Lower lobe of right lung (tissue), 2 donors: ENCODE results near the gene FCAMR. TPM values are rescaled to one million over a fixed set of nuclear protein-coding genes. Genes with fewer than 3 reads are reported as not detected.
A peak's percentile ranks its signal among the peaks of the same experiment; 100 is the strongest.

ENCODE experiments used
- ATAC-seq, 2 donors: fragments of 200-7000 bp; cut with Tn5 transposase; one replicate each; pipeline ENCODE4 v1.9.1; 2020 to 2022; ENCODE audit warnings: mild to moderate bottlenecking in 2 of 2, moderate library complexity in 2 of 2
- DNase-seq: peaks from one replicate; pipeline ENCODE4 v3.0.0-alpha.2; 2020
- H3K27ac ChIP-seq: fragments of 200-600 bp; one replicate; pipeline ENCODE4 v1.8.0; 2022
- H3K27me3 ChIP-seq: fragments of 200-600 bp; one replicate; pipeline ENCODE4 v1.8.0; 2022; ENCODE audit warnings: low read depth
- H3K36me3 ChIP-seq: fragments of 200-600 bp; one replicate; pipeline ENCODE4 v1.8.0; 2022; ENCODE audit warnings: mild to moderate bottlenecking
- H3K4me1 ChIP-seq: fragments of 200-600 bp; one replicate; pipeline ENCODE4 v1.8.0; 2022
- H3K4me3 ChIP-seq: fragments of 200-600 bp; one replicate; pipeline ENCODE4 v1.8.0; 2022; ENCODE audit warnings: mild to moderate bottlenecking
- H3K9me3 ChIP-seq: fragments of 200-600 bp; one replicate; pipeline ENCODE4 v1.8.0; 2022
- intact Hi-C: fragments of 100-400 bp; cut with DNase I; formaldehyde crosslinking; loops from one replicate; pipeline ENCODE4 v1.11.0; 2022
- total RNA-seq: library from RNA; stranded (reverse); fragmentation: NEBNext Ultra II Directional; extraction: Animal tissue kit (Norgen Biotek cat#: 25700); gene quantifications from one replicate; pipeline ENCODE4 v1.2.1, GENCODE V29; 2021
- TF ChIP-seq, protein P1 (sequence below): fragments of 200-600 bp; IDR thresholded peaks from one replicate; pipeline ENCODE4 v1.8.0; 2022; ENCODE audit warnings: antibody characterized with exemption, mild to moderate bottlenecking
- donor health status: DM: no; HTN: yes; CAD: no; lungs with severe emphysema.

FCAMR gene
- total RNA-seq, 1 donor from 2014 or later, result not detected

- no peak overlapping the region for H3K27ac ChIP-seq
- no peak for DNase-seq
- H3K36me3 ChIP-seq, result no peaks in the 10 kb centered on the region
- no peak for ATAC-seq
- peaks cover 18% of the 10 kb centered on the region for H3K4me1 ChIP-seq
- peaks cover 12% of the 10 kb centered on the region for H3K27me3 ChIP-seq
- no peak overlapping the region for H3K4me3 ChIP-seq
- H3K9me3 ChIP-seq, result no peaks in the 10 kb centered on the region
- intact Hi-C loops, result no loop called here
- TF ChIP-seq, protein P1, sequence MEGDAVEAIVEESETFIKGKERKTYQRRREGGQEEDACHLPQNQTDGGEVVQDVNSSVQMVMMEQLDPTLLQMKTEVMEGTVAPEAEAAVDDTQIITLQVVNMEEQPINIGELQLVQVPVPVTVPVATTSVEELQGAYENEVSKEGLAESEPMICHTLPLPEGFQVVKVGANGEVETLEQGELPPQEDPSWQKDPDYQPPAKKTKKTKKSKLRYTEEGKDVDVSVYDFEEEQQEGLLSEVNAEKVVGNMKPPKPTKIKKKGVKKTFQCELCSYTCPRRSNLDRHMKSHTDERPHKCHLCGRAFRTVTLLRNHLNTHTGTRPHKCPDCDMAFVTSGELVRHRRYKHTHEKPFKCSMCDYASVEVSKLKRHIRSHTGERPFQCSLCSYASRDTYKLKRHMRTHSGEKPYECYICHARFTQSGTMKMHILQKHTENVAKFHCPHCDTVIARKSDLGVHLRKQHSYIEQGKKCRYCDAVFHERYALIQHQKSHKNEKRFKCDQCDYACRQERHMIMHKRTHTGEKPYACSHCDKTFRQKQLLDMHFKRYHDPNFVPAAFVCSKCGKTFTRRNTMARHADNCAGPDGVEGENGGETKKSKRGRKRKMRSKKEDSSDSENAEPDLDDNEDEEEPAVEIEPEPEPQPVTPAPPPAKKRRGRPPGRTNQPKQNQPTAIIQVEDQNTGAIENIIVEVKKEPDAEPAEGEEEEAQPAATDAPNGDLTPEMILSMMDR, result no peak
Measured at GRCh38 chr1:206972728-206973127, 2.5 kb upstream of the FCAMR start.

DNA sequence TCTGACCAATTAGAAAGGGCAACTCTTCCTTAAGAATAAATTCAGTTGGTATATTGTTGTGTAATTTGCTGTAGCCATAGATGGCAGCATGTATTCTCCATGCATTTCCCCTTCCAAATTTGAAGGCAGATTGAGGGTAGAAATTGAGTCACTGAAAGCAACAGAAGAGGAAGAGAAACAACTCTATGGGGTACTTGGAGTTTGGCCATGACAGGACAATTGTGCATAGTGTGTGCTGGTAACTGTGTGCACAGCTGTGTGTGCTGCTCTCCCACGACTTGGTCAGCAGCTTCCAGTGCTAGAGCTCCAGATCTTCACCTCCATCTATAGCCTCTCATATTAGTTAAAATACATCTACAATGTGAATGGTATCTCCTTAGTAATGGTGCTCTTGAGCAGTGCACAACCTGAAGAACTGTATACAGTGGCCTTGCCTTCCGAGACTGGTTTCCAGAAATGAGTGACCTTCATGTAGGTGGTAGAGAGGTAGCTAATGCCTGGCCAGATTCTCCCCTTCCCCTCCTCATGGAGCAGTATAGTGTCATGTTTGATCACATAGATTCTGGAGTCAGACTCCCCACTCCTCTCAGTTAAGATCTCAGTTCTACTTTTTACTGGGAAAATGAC is 882 bp upstream of the FCAMR start:
- Histone ChIP-seq H3K9me3 (no peaks in the 10 kb centered on the region), H3K4me3 (no peak overlapping the region), H3K4me1 (peaks cover 28% of the 10 kb centered on the region), H3K36me3 (no peaks in the 10 kb centered on the region), H3K27ac (no peak overlapping the region), H3K27me3 (peaks cover 12% of the 10 kb centered on the region)
- intact Hi-C loops, result no loop called here
- DNase-seq (no peak), ATAC-seq (no peak)
- TF ChIP-seq, protein P1, result no peak

DNA sequence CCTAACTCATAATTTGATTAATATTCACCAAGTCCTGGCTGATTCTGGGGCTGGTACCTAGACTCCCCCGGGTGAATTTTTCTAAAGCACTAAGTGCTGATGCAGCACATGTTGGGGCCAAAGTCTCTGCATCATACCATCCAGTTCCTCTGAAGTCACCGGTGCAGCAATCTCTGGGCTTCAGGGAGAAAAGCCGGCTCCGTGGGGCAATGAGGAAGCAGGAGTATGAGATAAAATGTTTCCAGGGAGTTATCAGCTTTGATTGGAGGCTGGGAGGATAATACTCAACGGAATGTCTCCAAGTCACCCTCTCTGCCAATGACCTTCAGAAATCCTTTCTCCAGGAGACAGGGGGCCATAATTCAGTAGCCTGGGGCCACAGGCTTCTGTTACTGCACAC is 1.2 kb downstream of the FCAMR start:
- no peaks in the 10 kb centered on the region for H3K9me3 ChIP-seq
- no peak overlapping the region for H3K4me3 ChIP-seq
- H3K4me1 ChIP-seq, result peaks cover 28% of the 10 kb centered on the region
- peaks cover 12% of the 10 kb centered on the region for H3K27me3 ChIP-seq
- H3K36me3 ChIP-seq, result no peaks in the 10 kb centered on the region
- DNase-seq, result no peak
- H3K27ac ChIP-seq, result no peak overlapping the region
- TF ChIP-seq, protein P1, result no peak
- ATAC-seq, result no peak
- intact Hi-C loops, result no loop called here

GRCh38 chr1:206967096-206967849 is 3.0 kb downstream of the FCAMR start:
- TF ChIP-seq, protein P1, result no peak
- peak; percentile 79 to 86 for ATAC-seq
- H3K9me3 ChIP-seq, result no peaks in the 10 kb centered on the region
- no peak for DNase-seq
- H3K27me3 ChIP-seq, result peaks cover 12% of the 10 kb centered on the region
- H3K27ac ChIP-seq, result peak overlapping the region; percentile 9
- intact Hi-C loops, result no loop called here
- no peak overlapping the region for H3K4me3 ChIP-seq
- H3K4me1 ChIP-seq, result peaks cover 28% of the 10 kb centered on the region
- H3K36me3 ChIP-seq, result no peaks in the 10 kb centered on the region

GRCh38 chr1:206965781-206966180 is 4.5 kb downstream of the FCAMR start:
- Histone ChIP-seq H3K9me3 (no peaks in the 10 kb centered on the region), H3K27me3 (peaks cover 12% of the 10 kb centered on the region), H3K4me1 (peaks cover 28% of the 10 kb centered on the region), H3K27ac (no peak overlapping the region), H3K4me3 (no peak overlapping the region), H3K36me3 (no peaks in the 10 kb centered on the region)
- ATAC-seq, result no peak
- no peak for DNase-seq
- intact Hi-C loops, result no loop called here
- TF ChIP-seq, protein P1, result no peak
